HG03039 (cell line): ENCODE data around the gene SVBP.

Experiments used
- ATAC-seq: cut with Tn5 transposase; IDR thresholded peaks from one replicate; pipeline ENCODE4 v1.9.1; 2021; ENCODE audit warnings: mild to moderate bottlenecking, moderate library complexity; ENCODE audit not compliant: unreplicated experiment

Gene SVBP

GRCh38 chr1:42765832-42766740 lies 51.1 kb downstream of the SVBP start:
- ATAC-seq, result peak; percentile 22

GRCh38 chr1:42765269-42765668 lies 51.9 kb downstream of the SVBP start:
- no peak for ATAC-seq

DNA sequence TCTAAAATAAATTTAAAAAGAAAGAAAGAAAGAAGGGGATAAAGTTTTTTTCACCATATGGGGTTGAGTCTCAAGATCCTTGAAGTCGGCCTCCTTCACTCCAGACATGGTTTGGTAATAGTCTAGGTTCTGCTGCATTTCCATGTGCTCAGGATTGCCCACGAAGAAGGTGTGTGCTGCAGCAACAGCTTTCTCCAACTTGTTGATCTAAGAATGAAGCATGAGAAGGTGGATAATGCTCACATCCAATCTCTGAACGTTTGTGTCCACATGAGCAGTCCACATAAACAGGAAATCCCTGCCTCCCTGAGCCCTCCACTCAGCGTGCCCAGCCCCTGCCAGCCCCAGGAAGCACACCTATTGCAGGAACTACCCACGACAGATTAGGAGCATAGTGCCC lies 54.9 kb downstream of the SVBP start:
- no peak for ATAC-seq

DNA sequence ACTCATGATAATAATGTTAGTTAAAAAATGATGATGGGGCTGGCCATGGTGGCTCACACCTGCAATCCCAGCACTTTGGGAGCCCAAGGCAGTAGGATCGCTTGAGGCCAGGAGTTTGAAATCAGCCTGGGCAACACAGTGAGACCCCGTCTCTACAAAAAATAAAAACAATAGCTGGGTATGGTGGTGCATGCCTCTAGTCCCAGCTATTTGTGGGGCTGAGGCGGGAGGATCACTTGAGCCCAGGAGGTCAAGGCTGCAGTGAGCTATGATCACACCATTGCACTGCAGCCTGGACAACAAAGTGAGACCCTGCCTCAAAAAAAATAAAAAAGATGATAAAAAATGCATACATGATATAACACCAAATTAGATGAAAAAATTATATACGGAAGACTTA lies 55.6 kb downstream of the SVBP start:
- ATAC-seq, result no peak

DNA sequence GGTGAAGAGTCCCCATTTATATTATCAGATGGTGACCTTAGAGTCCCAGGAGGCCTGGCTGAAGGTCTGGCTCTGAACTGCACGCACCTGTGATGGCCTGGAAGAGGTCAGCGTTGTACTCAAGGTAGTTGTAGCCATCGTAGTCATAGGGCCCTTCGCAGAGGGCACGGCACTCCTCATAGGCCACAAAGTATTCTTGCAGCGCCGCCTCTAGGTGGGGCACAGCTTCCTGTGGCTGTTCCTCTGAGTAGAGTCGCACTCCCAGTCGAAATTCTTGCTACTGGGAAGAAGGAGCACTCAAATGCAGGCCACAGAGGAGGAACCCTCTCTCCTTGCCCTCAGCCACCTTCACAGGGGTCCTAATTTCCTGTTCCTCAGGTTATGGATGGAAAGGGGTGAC lies 58.1 kb downstream of the SVBP start:
- no peak for ATAC-seq

- ATAC-seq, result no peak
Observed at GRCh38 chr1:42758641-42759040, 58.6 kb downstream of the SVBP start.

GRCh38 chr1:42757892-42758275 lies 59.3 kb downstream of the SVBP start:
- no peak for ATAC-seq
